ENCODE results near the gene PHF5A. TPM values are rescaled to one million over a fixed set of nuclear protein-coding genes. Genes with fewer than 3 reads are reported as not detected.
"Not testable (repeated sequence)": the region's sequence is repeated elsewhere in the genome, so short reads cannot be mapped to it uniquely, and the experiment has no call there.

PHF5A gene
- total RNA-seq, 3 donors from 2014 or later, result 42.0 to 46.0 (median 43.8) TPM

DNA sequence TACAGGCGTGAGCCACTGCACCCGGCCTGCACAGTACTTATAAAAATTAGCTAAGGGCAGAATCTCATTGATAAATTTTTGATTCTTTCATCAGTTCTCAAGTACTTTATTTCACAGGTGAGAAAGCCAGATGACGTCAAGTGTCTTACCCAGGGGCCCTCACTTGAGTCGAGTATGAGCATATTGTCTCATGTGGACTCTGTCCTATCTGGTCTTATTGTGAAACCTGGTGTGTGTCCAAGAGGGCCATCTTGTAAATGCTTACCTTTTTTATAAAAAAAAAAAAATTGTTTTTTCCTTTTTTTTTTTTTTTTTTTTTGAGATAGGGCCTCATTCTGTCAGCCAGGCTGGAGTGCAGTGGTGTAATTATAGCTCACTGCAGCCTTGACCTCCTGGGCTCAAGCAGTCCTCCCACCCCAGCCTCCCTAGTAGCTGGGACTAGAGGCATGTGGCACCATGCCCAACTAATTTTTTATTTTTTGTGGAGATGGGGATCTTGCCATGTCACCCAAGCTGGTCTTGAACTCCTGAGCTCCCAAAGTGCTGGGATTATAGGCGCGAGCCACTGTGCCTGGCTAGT, 6.5 kb upstream of the PHF5A start:
- Histone ChIP-seq H3K9me3 (no peaks in the 10 kb centered on the region), H3K36me3 (no peaks in the 10 kb centered on the region), H3K4me1 (peaks cover 0 to 10% of the 10 kb centered on the region in 2 donors), H3K27ac (no peak overlapping the region), H3K27me3 (no peaks in the 10 kb centered on the region), H3K4me3 (no peak overlapping the region)
- intact Hi-C loops (cut with DNase I; ENCODE audit: low total_unique reads), result loop anchor here (5.0 kb wide), 1 partner anchor 1692 kb away; no protein-coding TSS in a partner anchor
- no peak for TF ChIP-seq POLR2AphosphoS5 (IDR thresholded peaks at IDR 0.05)
- no peak for TF ChIP-seq POLR2A (IDR thresholded peaks at IDR 0.05)
- TF ChIP-seq, protein P1, sequence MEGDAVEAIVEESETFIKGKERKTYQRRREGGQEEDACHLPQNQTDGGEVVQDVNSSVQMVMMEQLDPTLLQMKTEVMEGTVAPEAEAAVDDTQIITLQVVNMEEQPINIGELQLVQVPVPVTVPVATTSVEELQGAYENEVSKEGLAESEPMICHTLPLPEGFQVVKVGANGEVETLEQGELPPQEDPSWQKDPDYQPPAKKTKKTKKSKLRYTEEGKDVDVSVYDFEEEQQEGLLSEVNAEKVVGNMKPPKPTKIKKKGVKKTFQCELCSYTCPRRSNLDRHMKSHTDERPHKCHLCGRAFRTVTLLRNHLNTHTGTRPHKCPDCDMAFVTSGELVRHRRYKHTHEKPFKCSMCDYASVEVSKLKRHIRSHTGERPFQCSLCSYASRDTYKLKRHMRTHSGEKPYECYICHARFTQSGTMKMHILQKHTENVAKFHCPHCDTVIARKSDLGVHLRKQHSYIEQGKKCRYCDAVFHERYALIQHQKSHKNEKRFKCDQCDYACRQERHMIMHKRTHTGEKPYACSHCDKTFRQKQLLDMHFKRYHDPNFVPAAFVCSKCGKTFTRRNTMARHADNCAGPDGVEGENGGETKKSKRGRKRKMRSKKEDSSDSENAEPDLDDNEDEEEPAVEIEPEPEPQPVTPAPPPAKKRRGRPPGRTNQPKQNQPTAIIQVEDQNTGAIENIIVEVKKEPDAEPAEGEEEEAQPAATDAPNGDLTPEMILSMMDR (IDR thresholded peaks at IDR 0.05), result no peak
- no peak for DNase-seq (ENCODE audit: low spot score in 2 of 2)

DNA sequence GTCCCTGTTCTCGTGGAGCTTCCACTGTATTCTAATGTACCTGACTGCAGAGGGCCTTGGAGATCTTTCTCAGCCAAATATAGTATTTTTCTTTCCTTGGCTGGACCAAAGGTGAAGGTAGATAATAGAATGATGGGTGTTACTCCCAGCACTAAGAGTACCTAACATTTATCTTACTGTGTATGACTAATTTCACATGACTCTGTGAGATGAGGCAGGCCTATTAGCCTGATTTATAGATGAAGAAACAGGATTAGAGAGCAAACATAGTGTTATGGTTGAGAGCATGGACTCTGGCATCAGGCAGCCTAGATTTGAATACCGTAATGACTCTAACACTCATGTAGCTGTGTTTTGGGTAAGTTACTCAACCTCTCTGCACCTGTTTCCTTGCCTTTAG, 3.1 kb upstream of the PHF5A start:
- no peaks in the 10 kb centered on the region for H3K9me3 ChIP-seq
- intact Hi-C loops (cut with DNase I; ENCODE audit: low total_unique reads), result no loop called here
- TF ChIP-seq POLR2AphosphoS5 (IDR thresholded peaks at IDR 0.05) (no peak), POLR2A (IDR thresholded peaks at IDR 0.05) (no peak)
- TF ChIP-seq, protein P1 (IDR thresholded peaks at IDR 0.05), result no peak

DNA sequence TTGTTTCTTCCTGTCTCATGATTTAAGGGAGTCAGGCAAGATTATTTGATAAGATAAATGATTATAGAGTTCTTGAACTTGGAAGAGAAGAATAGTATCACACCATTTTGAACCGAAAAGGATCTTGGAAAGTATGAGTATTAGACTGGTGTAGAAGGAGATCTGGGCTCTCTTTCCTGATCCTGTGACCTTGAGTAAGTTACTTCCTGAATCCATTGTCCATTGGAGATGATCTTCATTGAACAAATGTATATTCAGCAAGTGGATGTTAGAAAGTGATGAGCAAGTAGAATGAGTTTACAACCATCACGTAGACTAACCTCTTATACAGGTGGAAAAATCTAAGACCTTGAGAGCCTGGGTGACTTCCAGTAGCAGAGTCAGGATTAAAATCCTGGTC, 2.4 kb upstream of the PHF5A start:
- TF ChIP-seq, protein P1 (IDR thresholded peaks at IDR 0.05), result no peak
- TF ChIP-seq POLR2AphosphoS5 (IDR thresholded peaks at IDR 0.05), result no peak
- TF ChIP-seq POLR2A (IDR thresholded peaks at IDR 0.05), result no peak
- intact Hi-C loops (cut with DNase I; ENCODE audit: low total_unique reads), result no loop called here
- no peaks in the 10 kb centered on the region for H3K9me3 ChIP-seq
- no peak overlapping the region for H3K27ac ChIP-seq
- no peak for DNase-seq (ENCODE audit: low spot score in 2 of 2)
- H3K4me3 ChIP-seq, result no peak overlapping the region
- H3K36me3 ChIP-seq, result peaks cover 4% of the 10 kb centered on the region
- H3K27me3 ChIP-seq, result no peaks in the 10 kb centered on the region
- peaks cover 0 to 9% of the 10 kb centered on the region in 2 donors for H3K4me1 ChIP-seq

More for the DNA sequence above, 3.1 kb upstream of the PHF5A start:
- no peak overlapping the region for H3K4me3 ChIP-seq
- no peaks in the 10 kb centered on the region for H3K27me3 ChIP-seq
- H3K4me1 ChIP-seq, result peaks cover 0 to 9% of the 10 kb centered on the region in 2 donors
- no peaks in the 10 kb centered on the region for H3K36me3 ChIP-seq
- H3K27ac ChIP-seq, result no peak overlapping the region
- DNase-seq (ENCODE audit: low spot score in 2 of 2), result no peak

GRCh38 chr22:41469218-41469851, 843 bp upstream of the PHF5A start:
- peak overlapping the region; percentile 98 to 100 (median 98) for H3K4me3 ChIP-seq
- no peaks in the 10 kb centered on the region for H3K27me3 ChIP-seq
- peaks cover 0 to 9% of the 10 kb centered on the region in 2 donors for H3K4me1 ChIP-seq
- H3K9me3 ChIP-seq, result no peaks in the 10 kb centered on the region
- peaks cover 4% of the 10 kb centered on the region for H3K36me3 ChIP-seq
- DNase-seq (ENCODE audit: low spot score in 2 of 2), result no peak
- TF ChIP-seq, protein P1 (IDR thresholded peaks at IDR 0.05), result no peak
- TF ChIP-seq POLR2AphosphoS5 (IDR thresholded peaks at IDR 0.05), result no peak
- TF ChIP-seq POLR2A (IDR thresholded peaks at IDR 0.05), result no peak
- intact Hi-C loops (cut with DNase I; ENCODE audit: low total_unique reads), result no loop called here
- H3K27ac ChIP-seq, result peak overlapping the region; percentile 96 to 97

- peaks cover 11% of the 10 kb centered on the region for H3K36me3 ChIP-seq
- intact Hi-C loops (cut with DNase I; ENCODE audit: low total_unique reads), result no loop called here
Observed at GRCh38 chr22:41461901-41462300, 6.6 kb downstream of the PHF5A start.

DNA sequence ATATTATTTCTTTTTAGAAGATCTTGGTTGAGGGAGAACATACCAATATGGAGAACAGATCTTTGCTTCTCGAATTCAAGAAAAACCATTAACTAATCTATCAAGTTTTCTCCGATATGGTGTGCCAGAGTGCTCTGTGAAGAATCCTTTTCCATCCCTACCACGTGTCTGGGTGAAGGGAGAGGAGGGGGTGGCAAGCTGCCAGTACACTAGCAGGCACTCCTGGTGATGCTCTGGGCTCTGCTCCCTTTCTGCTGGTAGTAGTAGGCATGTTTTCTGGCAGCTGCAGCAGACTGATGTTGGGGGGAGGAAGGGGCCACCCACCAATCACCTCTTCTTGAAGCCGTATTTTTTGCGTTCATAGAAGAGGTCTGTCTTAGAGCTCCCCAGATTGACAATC, 8.4 kb downstream of the PHF5A start:
- H3K4me1 ChIP-seq; H3K9me3 ChIP-seq; H3K27me3 ChIP-seq; intact Hi-C loops (cut with DNase I; ENCODE audit: low total_unique reads); DNase-seq (ENCODE audit: low spot score in 2 of 2); H3K27ac ChIP-seq; H3K4me3 ChIP-seq; H3K36me3 ChIP-seq: not testable (repeated sequence)

More at GRCh38 chr22:41461901-41462300, 6.6 kb downstream of the PHF5A start:
- H3K27me3 ChIP-seq, result no peaks in the 10 kb centered on the region
- H3K27ac ChIP-seq, result no peak overlapping the region
- no peak overlapping the region for H3K4me3 ChIP-seq
- TF ChIP-seq, protein P1 (IDR thresholded peaks at IDR 0.05), result no peak
- TF ChIP-seq POLR2AphosphoS5 (IDR thresholded peaks at IDR 0.05), result no peak
- no peak for TF ChIP-seq POLR2A (IDR thresholded peaks at IDR 0.05)
- no peaks in the 10 kb centered on the region for H3K4me1 ChIP-seq
- no peak for DNase-seq (ENCODE audit: low spot score in 2 of 2)
- H3K9me3 ChIP-seq, result no peaks in the 10 kb centered on the region

Measured in breast epithelium (tissue), 4 donors.